ENCODE results near the gene GJB1.
"Not testable (repeated sequence)": the region's sequence is repeated elsewhere in the genome, so short reads cannot be mapped to it uniquely, and the experiment has no call there.

Gene GJB1

GRCh38 chrX:71222929-71223328 is at the start of gene GJB1:
GJB1 (plus strand) TSS chrX:71223224; CDS start chrX:71223708, 484 bp downstream.
- DNase-seq = no peak

GRCh38 chrX:71173440-71173839 is 49.6 kb upstream of the GJB1 start:
- no peak for DNase-seq

- no peak for DNase-seq
These were observed 48.2 kb upstream of the GJB1 start for GRCh38 chrX:71174795-71175194.

- DNase-seq = no peak
These were observed 47.5 kb upstream of the GJB1 start for GRCh38 chrX:71175531-71175930.

- no peak for DNase-seq
These were observed 45.7 kb upstream of the GJB1 start for GRCh38 chrX:71177327-71177726.

GRCh38 chrX:71178908-71179307 is 44.1 kb upstream of the GJB1 start:
- no peak for DNase-seq

GRCh38 chrX:71180579-71181265 is 42.3 kb upstream of the GJB1 start:
- DNase-seq = not testable (repeated sequence)

GRCh38 chrX:71181558-71181909 is 41.5 kb upstream of the GJB1 start:
- no peak for DNase-seq

- DNase-seq = peak; percentile 37
These were observed 40.9 kb upstream of the GJB1 start for GRCh38 chrX:71181910-71182799.

- DNase-seq = no peak
These were observed 40.2 kb upstream of the GJB1 start for GRCh38 chrX:71182871-71183270.

- DNase-seq = no peak
These were observed 39.7 kb upstream of the GJB1 start for GRCh38 chrX:71183341-71183740.

GRCh38 chrX:71184092-71184491 is 38.9 kb upstream of the GJB1 start:
- no peak for DNase-seq

- no peak for DNase-seq
These were observed 38.1 kb upstream of the GJB1 start for GRCh38 chrX:71184803-71185495.

GRCh38 chrX:71191248-71191647 is 31.8 kb upstream of the GJB1 start:
- DNase-seq = no peak

- no peak for DNase-seq
These were observed 26.9 kb upstream of the GJB1 start for GRCh38 chrX:71195964-71196649.

- DNase-seq = no peak
These were observed 25.0 kb upstream of the GJB1 start for GRCh38 chrX:71198066-71198465.

GRCh38 chrX:71199252-71200008 is 23.6 kb upstream of the GJB1 start:
- no peak for DNase-seq

GRCh38 chrX:71210816-71211215 is 12.2 kb upstream of the GJB1 start:
- no peak for DNase-seq

GRCh38 chrX:71212536-71212935 is 10.5 kb upstream of the GJB1 start:
- DNase-seq = no peak

- no peak for DNase-seq
These were observed 8.9 kb upstream of the GJB1 start for GRCh38 chrX:71214152-71214551.

- DNase-seq = no peak
These were observed 8.3 kb upstream of the GJB1 start for GRCh38 chrX:71214604-71215337.
